GM19035 (cell line): ENCODE results near the gene TTC34.
"Not testable (repeated sequence)": the region's sequence is repeated elsewhere in the genome, so short reads cannot be mapped to it uniquely, and the experiment has no call there.

Source experiments
- ATAC-seq: cut with Tn5 transposase; IDR thresholded peaks from one replicate; pipeline ENCODE4 v1.9.1; 2021; ENCODE audit not compliant: unreplicated experiment

TTC34 gene

DNA sequence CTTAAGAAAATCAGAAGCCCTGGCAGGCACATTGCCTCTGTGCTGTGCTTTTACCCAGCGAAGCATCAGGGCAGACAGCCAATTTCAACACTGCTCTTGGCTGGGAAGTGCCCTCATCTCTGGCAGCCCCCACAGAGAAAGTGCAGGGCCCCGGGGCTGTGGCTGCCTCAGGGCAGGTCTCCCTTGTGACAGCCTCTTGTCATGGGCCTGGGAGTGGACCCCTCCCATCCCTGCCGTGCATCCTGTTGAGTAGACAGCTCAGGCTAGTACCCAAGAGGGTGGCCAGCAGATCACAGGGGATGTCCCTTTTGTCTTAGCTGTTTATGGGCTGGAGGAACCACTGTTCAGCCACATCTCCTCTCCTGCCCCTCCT lies 23.3 kb downstream of the TTC34 start:
- no peak for ATAC-seq

DNA sequence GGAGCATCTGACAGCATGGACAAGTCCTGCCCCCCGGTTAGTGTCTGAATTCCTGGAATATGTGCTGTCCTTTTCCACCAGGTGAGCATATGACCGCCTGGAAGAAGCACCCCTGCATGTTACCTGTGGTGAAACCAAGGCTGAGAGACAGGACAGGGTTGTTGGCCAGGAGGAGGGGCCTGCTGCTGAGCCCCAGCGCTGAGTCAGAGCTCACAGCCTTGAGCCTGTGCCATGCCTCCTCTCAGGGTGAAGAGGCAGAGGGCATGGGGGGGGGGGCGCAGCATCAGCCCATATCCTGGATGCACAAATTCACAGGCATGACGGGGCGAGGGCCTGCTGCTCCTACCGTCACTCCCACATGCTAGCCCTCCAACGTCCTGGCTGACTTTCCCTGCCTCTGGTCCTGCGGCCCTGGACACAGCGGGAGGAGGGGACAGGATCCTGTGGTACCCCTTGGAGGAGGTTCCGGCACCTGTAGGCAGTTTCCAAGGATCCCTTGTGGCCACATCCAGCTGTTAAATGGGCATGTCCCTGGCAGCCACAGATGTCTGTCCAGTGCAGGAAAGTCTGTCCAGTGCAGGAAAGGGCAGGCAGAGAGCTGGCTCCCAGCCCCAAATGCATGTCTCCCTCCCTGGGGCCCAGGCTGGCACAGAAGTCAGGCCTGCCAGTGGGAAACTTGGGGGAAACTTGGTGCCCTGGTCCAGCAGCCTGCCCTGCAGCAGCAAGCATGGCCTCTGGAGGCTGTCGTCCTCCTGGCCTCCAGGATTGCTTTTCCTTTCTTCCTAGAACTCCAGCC lies 23.9 kb downstream of the TTC34 start:
- no peak for ATAC-seq

DNA sequence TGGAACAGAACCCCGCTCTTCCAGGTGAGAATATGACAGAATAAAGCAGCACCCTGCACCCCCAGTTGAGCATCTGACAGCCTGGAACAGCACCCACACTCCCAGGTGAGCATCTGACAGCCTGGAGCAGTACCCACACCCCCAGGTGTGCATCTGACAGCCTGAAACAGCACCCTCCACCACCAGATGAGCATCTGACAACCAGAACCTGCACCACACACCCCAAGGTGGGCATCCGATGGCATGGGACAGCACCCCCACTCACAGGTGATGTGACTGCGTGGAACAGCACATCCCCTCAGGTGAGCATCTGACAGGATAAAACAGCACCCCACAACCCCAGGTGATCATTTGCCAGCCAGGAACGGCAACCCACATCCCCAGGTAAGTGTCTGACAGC lies 26.2 kb downstream of the TTC34 start:
- not testable (repeated sequence) for ATAC-seq

DNA sequence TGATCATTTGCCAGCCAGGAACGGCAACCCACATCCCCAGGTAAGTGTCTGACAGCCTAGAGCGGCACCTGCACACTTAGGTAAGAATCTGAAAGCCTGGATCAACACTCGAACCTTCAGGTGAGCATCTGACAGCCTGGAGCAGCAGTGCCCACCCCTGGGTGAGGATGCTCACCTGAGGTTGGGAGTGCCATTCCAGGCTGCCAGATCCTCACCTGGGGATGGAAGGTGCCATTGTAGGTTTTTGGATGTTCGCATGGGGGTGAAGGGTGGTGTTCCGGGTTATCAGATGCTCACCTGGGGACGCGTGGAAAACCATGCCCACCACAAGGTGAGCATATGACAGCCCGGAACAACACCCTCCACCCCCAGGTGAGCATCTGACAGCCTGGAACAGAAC lies 33.4 kb downstream of the TTC34 start:
- not testable (repeated sequence) for ATAC-seq

DNA sequence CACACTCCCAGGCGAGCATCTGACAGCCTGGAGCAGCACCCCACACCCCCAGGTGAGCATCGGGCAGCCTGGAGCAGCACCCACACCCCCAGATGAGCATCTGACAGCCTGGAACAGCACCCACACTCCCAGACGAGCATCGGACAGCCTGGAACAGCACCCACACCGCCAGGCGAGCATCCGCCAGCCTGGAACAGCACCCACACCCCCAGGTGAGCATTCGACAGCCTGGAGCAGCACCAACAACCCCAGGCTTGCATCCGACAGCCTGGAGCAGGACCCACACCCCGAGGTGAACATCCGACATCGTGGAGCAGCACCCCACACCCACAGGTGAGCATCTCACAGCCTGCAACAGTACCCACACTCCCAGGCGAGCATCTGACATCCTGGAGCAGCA lies 42.1 kb downstream of the TTC34 start:
- not testable (repeated sequence) for ATAC-seq

DNA sequence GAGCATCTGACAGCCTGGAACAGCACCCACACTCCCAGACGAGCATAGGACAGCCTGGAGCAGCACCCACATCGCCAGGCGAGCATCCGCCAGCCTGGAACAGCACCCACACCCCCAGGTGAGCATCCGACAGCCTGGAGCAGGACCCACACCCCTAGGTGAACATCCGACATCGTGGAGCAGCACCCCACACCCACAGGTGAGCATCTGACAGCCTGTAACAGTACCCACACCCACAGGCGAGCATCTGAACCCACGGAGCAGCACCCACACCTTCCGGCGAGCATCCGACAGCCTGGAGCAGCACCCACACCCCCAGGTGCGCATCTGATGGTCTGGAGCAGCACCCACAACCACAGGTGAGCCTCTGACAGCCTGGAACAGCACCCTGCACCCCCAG lies 44.0 kb downstream of the TTC34 start:
- not testable (repeated sequence) for ATAC-seq

DNA sequence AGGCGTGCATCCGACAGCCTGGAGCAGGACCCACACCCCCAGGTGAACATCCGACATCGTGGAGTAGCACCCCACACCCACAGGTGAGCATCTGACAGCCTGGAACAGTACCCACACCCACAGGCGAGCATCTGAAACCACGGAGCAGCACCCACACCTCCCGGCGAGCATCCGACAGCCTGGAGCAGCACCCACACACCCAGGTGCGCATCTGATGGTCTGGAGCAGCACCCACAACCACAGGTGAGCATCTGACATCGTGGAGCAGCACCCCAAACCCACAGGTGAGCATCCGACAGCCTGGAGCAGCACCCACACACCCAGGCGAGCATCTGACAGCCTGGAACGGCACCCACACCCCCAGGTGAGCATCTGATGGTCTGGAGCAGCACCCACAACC lies 46.1 kb downstream of the TTC34 start:
- not testable (repeated sequence) for ATAC-seq

DNA sequence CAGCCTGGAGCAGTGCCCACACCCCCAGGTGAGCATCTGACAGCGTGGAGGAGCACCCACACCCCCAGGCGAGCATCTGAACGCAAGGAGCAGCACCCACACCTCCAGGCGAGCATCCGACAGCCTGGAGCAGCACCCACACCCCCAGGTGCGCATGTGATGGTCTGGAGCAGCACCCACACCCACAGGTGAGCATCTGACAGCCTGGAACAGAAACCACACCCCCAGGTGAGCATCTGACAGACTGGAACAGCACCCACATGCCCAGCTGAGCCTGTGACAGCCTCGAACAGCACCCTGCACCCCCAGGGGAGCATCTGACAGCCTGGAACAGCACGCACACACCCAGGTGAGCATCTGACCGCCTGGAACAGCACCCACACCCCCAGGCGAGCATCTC lies 46.9 kb downstream of the TTC34 start:
- not testable (repeated sequence) for ATAC-seq

DNA sequence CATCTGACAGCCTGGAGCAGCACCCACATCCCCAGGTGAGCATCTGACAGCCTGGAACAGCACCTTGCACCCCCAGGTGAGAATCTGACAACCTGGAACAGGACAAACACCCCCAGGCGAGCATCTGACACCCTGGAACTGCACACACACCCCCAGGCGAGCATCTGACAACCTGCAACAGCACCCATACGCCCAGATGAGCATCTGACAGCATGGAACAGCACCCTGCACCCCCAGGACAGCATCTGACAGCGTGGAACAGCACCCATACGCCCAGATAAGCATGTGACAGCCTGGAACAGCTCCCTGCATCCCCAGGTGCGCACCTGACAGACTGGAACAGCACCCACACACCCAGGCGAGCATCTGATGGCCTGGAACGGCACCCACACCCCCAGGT lies 49.0 kb downstream of the TTC34 start:
- ATAC-seq: not testable (repeated sequence)

DNA sequence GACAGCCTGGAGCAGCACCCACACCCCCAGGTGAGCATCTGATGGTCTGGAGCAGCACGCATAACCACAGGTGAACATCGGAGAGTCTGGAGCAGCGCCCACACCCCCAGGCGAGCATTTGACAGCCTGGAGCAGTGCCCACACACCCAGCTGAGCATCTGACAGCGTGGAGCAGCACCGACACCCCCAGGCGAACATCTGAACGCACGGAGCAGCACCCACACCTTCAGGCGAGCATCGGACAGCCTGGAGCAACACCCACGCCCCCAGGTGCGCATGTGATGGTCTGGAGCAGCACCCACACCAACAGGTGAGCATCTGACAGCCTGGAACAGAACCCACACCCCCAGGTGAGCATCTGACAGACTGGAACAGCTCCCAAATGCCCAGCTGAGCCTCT lies 49.6 kb downstream of the TTC34 start:
- not testable (repeated sequence) for ATAC-seq

DNA sequence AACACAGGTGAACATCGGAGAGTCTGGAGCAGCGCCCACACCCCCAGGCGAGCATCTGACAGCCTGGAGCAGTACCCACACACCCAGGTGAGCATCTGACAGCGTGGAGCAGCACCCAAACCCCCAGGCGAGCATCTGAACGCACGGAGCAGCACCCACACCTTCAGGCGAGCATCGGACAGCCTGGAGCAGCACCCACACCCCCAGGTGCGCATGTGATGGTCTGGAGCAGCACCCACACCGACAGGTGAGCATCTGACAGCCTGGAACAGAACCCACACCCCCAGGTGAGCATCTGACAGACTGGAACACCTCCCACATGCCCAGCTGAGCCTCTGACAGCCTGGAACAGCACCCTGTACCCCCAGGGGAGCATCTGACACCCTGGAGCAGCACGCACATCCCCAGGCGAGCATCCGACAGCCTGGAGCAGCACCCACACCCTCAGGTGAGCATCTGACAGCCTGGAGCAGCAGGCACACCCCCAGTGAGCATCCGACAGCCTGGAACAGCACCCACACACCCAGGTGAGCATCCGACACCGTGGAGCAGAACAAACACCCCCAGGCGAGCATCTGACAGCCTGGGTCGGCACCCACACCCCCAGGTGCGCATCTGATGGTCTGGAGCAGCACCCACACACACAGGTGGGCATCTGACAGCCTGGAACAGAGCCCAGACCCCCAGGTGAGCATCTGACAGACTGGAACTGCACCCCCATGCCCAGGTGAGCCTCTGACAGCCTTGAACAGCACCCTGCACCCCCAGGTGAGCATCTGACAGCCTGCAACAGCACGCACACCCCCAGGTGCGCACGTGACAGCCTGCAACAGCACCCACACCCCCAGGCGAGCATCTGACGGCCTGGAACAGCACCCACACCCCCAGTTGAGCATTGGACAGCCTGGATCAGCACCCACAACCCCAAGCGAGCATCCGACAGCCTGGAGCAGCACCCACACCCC lies 50.4 kb downstream of the TTC34 start:
- ATAC-seq: not testable (repeated sequence)

DNA sequence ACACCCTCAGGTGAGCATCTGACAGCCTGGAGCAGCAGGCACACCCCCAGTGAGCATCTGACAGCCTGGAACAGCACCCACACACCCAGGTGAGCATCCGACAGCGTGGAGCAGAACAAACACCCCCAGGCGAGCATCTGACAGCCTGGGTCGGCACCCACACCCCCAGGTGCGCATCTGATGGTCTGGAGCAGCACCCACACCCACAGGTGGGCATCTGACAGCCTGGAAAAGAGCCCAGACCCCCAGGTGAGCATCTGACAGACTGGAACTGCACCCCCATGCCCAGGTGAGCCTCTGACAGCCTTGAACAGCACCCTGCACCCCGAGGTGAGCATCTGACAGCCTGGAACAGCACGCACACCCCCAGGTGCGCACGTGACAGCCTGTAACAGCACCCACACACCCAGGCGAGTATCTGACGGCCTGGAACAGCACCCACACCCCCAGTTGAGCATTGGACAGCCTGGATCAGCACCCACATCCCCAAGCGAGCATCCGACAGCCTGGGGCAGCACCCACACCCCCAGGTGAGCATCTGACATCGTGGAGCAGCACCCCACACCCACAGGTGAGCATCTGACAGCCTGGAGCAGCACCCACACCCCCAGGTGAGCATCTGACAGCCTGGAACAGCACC lies 51.3 kb downstream of the TTC34 start:
- ATAC-seq: not testable (repeated sequence)

DNA sequence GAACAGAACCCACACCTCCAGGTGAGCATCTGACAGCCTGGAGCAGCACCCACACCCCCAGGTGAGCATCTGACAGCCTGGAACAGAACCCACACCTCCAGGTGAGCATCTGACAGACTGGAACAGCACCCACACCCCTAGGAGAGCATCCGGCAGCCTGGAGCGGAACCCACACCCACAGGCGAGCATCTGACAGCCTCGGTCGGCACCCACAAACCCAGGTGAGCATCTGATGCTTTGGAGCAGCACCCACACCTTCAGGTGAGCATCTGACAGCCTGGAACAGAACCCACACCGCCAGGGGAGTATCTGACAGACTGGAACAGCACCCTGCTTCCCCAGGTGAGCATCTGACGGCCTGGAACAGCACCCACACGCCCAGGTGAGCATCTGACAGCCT lies 52.9 kb downstream of the TTC34 start:
- not testable (repeated sequence) for ATAC-seq

DNA sequence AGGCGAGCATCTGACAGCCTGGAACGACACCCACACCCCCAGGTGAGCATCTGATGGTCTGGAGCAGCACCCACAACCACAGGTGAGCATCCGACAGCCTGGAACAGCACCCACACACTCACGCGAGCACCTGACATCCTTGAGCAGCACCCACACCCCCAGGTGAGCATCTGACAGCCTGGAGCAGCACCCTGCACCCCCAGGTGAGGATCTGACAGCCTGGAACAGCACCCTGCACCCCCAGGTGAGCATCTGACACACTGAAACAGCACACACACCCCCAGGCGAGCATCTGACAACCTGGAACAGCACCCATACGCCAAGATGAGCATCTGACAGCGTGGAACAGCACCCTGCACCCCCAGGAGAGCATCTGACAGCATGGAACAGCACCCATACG lies 106.7 kb downstream of the TTC34 start:
- ATAC-seq: not testable (repeated sequence)

DNA sequence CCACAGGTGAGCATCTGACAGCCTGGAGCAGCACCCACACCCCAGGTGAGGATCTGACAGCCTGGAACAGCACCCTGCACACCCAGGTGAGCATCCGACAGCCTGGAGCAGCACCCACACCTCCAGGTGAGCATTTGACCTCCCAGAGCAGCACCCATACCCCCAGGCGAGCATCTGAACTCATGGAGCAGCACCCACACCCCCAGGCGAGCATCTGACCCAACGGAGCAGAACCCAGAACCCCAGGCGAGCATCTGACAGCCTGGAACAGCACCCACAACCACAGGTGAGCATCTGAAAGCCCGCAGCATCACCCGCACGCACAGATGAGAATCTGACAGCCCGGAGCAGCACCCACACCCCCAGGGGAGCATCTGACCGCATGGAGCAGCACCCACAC lies 111.3 kb downstream of the TTC34 start:
- not testable (repeated sequence) for ATAC-seq

DNA sequence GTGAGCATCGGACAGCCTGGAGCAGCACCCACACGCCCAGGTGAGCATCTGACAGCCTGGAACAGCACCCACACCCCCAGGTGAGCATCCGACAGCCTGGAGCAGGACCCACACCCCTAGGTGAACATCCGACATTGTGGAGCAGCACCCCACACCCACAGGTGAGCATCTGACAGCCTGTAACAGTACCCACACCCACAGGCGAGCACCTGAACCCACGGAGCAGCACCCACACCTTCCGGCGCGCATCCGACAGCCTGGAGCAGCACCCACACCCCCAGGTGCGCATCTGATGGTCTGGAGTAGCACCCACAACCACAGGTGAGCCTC lies 113.2 kb downstream of the TTC34 start:
- ATAC-seq: not testable (repeated sequence)

DNA sequence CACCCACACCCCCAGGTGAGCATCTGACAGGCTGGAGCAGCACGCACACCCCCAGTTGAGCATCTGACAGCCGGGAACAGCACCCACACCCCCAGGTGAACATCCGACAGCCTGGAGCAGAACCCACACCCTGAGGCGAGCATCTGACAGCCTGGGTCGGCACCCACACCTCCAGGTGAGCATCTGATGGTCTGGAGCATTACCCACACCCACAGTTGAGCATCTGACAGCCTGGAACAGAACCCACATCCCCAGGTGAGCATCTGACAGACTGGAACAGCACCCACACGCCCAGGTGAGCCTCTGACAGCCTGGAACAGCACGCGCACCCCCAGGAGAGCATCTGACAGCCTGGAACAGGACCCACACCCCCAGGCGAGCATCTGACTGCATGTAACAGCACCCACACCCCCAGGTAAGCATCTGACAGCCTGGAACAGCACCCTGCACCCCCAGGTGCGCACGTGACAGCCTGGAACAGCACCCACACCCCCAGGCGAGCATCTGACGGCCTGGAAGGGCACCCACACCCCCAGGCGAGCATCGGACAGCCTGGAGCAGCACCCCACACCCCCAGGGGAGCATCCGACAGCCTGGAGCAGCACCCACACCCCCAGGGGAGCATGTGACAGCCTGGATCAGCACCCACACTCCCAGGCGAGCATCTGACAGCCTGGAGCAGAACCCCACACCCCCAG lies 113.7 kb downstream of the TTC34 start:
- not testable (repeated sequence) for ATAC-seq

DNA sequence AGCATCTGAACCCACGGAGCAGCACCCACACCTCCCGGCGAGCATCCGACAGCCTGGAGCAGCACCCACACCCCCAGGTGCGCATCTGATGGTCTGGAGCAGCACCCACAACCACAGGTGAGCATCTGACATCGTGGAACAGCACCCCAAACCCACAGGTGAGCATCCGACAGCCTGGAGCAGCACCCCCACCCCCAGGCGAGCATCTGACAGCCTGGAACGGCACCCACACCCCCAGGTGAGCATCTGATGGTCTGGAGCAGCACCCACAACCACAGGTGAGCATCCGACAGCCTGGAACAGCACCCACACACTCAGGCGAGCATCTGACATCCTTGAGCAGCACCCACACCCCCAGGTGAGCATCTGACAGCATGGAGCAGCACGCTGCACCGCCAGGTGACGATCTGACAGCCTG lies 114.3 kb downstream of the TTC34 start:
- not testable (repeated sequence) for ATAC-seq

DNA sequence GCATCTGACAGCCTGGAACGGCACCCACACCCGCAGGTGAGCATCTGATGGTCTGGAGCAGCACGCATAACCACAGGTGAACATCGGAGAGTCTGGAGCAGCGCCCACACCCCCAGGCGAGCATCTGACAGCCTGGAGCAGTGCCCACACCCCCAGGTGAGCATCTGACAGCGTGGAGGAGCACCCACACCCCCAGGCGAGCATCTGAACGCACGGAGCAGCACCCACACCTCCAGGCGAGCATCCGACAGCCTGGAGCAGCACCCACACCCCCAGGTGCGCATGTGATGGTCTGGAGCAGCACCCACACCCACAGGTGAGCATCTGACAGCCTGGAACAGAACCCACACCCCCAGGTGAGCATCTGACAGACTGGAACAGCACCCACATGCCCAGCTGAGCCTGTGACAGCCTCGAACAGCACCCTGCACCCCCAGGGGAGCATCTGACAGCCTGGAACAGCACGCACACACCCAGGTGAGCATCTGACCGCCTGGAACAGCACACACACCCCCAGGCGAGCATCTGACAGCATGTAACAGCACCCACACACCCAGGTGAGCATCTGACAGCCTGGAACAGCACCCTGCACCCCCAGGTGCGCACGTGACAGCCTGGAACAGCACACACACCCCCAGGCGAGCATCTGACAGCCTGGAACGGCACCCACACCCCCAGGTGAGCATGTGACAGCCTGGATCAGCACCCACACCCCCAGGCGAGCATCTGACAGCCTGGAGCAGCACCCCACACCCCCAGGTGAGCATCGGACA lies 115.2 kb downstream of the TTC34 start:
- ATAC-seq: not testable (repeated sequence)

DNA sequence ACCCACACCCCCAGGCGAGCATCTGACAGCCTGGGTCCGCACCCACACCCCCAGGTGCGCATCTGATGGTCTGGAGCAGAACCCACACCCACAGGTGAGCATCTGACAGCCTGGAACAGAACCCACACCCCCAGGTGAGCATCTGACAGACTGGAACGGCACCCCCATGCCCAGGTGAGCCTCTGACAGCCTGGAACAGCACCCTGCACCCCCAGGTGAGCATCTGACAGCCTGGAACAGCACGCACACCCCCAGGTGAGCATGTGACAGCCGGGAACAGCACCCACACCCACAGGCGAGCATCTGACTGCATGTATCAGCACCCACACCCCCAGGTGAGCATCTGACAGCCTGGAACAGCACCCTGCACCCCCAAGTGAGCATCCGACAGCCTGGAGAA lies 115.8 kb downstream of the TTC34 start:
- not testable (repeated sequence) for ATAC-seq
